Lower lobe of right lung (tissue), 2 donors: ENCODE results near the gene AP3B2. TPM values are rescaled to one million over a fixed set of nuclear protein-coding genes. Genes with fewer than 3 reads are reported as not detected.

Experiments used
- ATAC-seq, 2 donors: fragments of 200-7000 bp; cut with Tn5 transposase; one replicate each; pipeline ENCODE4 v1.9.1; 2020 to 2022; ENCODE audit warnings: mild to moderate bottlenecking in 2 of 2, moderate library complexity in 2 of 2
- DNase-seq: peaks from one replicate; pipeline ENCODE4 v3.0.0-alpha.2; 2020
- H3K27ac ChIP-seq: fragments of 200-600 bp; one replicate; pipeline ENCODE4 v1.8.0; 2022
- H3K27me3 ChIP-seq: fragments of 200-600 bp; one replicate; pipeline ENCODE4 v1.8.0; 2022; ENCODE audit warnings: low read depth
- H3K36me3 ChIP-seq: fragments of 200-600 bp; one replicate; pipeline ENCODE4 v1.8.0; 2022; ENCODE audit warnings: mild to moderate bottlenecking
- H3K4me1 ChIP-seq: fragments of 200-600 bp; one replicate; pipeline ENCODE4 v1.8.0; 2022
- H3K4me3 ChIP-seq: fragments of 200-600 bp; one replicate; pipeline ENCODE4 v1.8.0; 2022; ENCODE audit warnings: mild to moderate bottlenecking
- H3K9me3 ChIP-seq: fragments of 200-600 bp; one replicate; pipeline ENCODE4 v1.8.0; 2022
- CTCF ChIP-seq: fragments of 200-600 bp; IDR thresholded peaks from one replicate; pipeline ENCODE4 v1.8.0; 2022; ENCODE audit warnings: antibody characterized with exemption, mild to moderate bottlenecking
- intact Hi-C: fragments of 100-400 bp; cut with DNase I; formaldehyde crosslinking; loops from one replicate; pipeline ENCODE4 v1.11.0; 2022
- total RNA-seq: library from RNA; stranded (reverse); fragmentation: NEBNext Ultra II Directional; extraction: Animal tissue kit (Norgen Biotek cat#: 25700); gene quantifications from one replicate; pipeline ENCODE4 v1.2.1, GENCODE V29; 2021
- donor health status: DM: no; HTN: yes; CAD: no; lungs with severe emphysema.

Gene AP3B2
- total RNA-seq, 1 donor from 2014 or later: 3.0 TPM

DNA sequence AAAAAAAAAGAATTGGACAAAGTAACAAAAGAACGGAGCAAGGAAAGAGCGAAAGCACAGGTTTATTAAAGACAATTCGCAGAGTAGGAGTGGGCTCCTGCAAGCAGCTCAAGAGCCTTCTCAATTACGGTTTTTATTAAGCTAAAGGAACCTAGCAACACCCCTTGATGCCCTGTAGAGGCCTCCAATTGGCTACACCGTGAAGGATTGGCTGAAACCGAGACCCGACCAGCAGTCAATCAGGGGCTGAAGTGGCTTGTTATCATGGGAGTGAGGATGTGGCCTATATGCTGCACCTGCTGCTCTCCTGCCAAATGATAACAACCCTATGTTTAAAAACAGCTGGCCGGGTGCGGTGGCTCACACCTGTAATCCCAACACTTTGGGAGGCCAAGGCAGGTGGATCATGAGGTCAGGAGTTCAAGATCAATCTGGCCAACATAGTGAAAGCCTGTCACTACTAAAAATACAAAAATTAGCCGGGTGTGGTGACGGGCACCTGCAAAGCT is 20.4 kb upstream of the AP3B2 start:
- H3K27ac ChIP-seq: no peak overlapping the region
- H3K4me1 ChIP-seq: no peaks in the 10 kb centered on the region
- intact Hi-C loops: no loop called here
- no peak overlapping the region for H3K4me3 ChIP-seq
- no peaks in the 10 kb centered on the region for H3K9me3 ChIP-seq
- no peak for TF ChIP-seq CTCF
- ATAC-seq: no peak
- no peaks in the 10 kb centered on the region for H3K27me3 ChIP-seq
- no peak for DNase-seq
- no peaks in the 10 kb centered on the region for H3K36me3 ChIP-seq

DNA sequence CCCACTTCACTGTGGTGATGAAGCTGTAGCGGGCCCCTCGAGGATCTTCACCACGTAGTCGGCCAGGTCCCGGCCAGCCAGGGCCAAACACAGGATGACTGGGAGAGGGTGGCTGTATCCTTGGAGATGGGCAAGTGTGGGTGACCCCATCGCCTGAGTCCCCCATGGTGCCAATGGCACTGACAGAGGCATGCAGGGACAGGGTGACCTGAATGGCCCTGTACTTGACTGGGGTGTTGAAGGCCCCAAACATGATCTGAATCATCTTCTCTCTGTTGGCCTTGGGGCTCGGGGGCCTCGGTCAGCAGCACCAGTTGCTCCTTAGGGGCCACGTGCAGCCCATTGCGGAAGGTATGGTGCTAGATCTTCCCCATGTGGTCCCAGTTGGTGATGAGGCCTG is 17.1 kb upstream of the AP3B2 start:
- Histone ChIP-seq H3K4me3 (no peak overlapping the region), H3K27me3 (no peaks in the 10 kb centered on the region), H3K36me3 (no peaks in the 10 kb centered on the region), H3K9me3 (no peaks in the 10 kb centered on the region), H3K4me1 (no peaks in the 10 kb centered on the region), H3K27ac (no peak overlapping the region)
- no peak for DNase-seq
- ATAC-seq: no peak
- no peak for TF ChIP-seq CTCF
- intact Hi-C loops: no loop called here

- H3K27me3 ChIP-seq: peaks cover 2% of the 10 kb centered on the region
- ATAC-seq (no peak), DNase-seq (no peak)
- TF ChIP-seq CTCF: no peak
- H3K27ac ChIP-seq: no peak overlapping the region
- no peak overlapping the region for H3K4me3 ChIP-seq
- peaks cover 3% of the 10 kb centered on the region for H3K4me1 ChIP-seq
- H3K9me3 ChIP-seq: no peaks in the 10 kb centered on the region
- intact Hi-C loops: no loop called here
- no peaks in the 10 kb centered on the region for H3K36me3 ChIP-seq
These were observed 5.3 kb upstream of the AP3B2 start for GRCh38 chr15:82715003-82715402.

DNA sequence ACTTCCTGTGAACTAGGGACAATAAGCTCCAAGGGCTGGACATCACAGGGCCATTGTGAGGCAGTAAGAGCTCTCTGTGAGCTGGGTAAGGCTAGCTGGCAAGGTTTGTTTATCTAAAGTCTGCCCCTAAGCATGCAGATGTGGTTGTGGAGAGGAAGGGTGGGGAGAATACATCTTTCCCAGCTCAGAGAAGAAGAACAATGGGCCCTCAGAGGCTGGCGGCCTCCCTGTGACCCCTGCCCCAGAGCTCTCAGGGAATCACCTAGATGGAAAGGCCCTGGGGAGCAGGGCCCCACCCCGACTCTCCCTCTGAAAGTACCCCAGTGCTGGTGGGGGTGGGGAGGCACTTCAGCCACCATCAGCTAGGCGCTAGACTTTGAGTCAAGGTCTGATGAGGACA is 4.3 kb upstream of the AP3B2 start:
- Histone ChIP-seq H3K4me3 (no peak overlapping the region), H3K4me1 (peaks cover 11% of the 10 kb centered on the region), H3K27ac (no peak overlapping the region), H3K36me3 (no peaks in the 10 kb centered on the region), H3K27me3 (peaks cover 6% of the 10 kb centered on the region), H3K9me3 (no peaks in the 10 kb centered on the region)
- intact Hi-C loops: no loop called here
- no peak for ATAC-seq
- no peak for TF ChIP-seq CTCF
- no peak for DNase-seq

- Histone ChIP-seq H3K4me3 (no peak overlapping the region), H3K36me3 (no peaks in the 10 kb centered on the region), H3K27ac (no peak overlapping the region), H3K27me3 (peaks cover 14% of the 10 kb centered on the region), H3K9me3 (no peaks in the 10 kb centered on the region), H3K4me1 (peaks cover 13% of the 10 kb centered on the region)
- DNase-seq (no peak), ATAC-seq (no peak)
- intact Hi-C loops: no loop called here
- no peak for TF ChIP-seq CTCF
These were observed 2.4 kb upstream of the AP3B2 start for GRCh38 chr15:82712036-82712435.

DNA sequence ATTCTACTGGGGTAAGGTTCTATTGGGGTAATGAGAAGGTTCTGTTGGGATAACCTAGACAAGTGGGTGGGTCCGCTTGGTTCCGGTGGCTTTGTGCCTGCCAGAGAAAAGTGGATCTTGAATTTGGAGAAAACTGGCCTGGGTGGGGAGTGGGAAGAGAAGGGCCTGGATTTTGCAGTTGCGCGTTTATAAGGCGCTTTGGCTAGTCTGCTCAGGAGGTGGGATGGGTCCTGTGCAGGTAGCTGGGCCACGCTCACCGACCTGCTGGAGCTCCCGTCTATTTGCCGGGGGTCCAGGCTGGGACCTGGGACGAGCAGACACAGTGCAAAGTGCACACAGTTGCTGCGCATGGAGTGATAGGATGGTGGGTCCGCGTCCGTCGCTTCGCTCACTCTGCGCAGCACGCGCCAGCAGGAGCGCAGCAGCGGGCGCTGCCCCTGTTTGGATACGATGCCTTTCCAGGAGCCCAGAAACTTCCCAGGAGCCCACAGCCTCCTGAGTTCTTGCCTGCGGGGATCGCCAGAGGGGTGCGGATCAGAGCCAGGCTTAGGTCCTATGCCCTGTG is 1.3 kb upstream of the AP3B2 start:
- DNase-seq (no peak), ATAC-seq (no peak)
- no peak for TF ChIP-seq CTCF
- no peak overlapping the region for H3K27ac ChIP-seq
- no peak overlapping the region for H3K4me3 ChIP-seq
- H3K27me3 ChIP-seq: peaks cover 14% of the 10 kb centered on the region
- H3K4me1 ChIP-seq: peaks cover 13% of the 10 kb centered on the region
- intact Hi-C loops: no loop called here
- H3K9me3 ChIP-seq: no peaks in the 10 kb centered on the region
- no peaks in the 10 kb centered on the region for H3K36me3 ChIP-seq
